ENCODE results near the gene DNAH2. TPM values are rescaled to one million over a fixed set of nuclear protein-coding genes. Genes with fewer than 3 reads are reported as not detected.

Gene DNAH2
- total and polyA plus RNA-seq, 2 of the 8 experiments (the other 6 are each of a cell fraction or from before 2014, with no cell fraction given) = 0.13 to 0.18 TPM

- Histone ChIP-seq H4K8ac (ENCODE audit: extremely low read depth, insufficient read depth, low read length) (no peak overlapping the region), H3K18ac (ENCODE audit: extremely low read depth, low read length) (no peak overlapping the region), H2BK20ac (ENCODE audit: low read length) (no peak overlapping the region), H3K23me2 (ENCODE audit: low read depth, low read length) (no peaks in the 10 kb centered on the region), H3K9ac (replicated peaks in 1 of 4; ENCODE audit: extremely low read depth in 1 of 4, low read depth in 3 of 4, low read length in 3 of 4) (no peak overlapping the region), H2AK5ac (ENCODE audit: low read depth, low read length) (no peak overlapping the region), H4K20me1 (replicated peaks in 1 of 2; ENCODE audit: control insufficient read depth in 1 of 2, insufficient read depth in 2 of 2, low read length in 2 of 2) (no peaks in the 10 kb centered on the region), H3K79me1 (ENCODE audit: low read depth, low read length) (no peaks in the 10 kb centered on the region), H3K14ac (ENCODE audit: insufficient read length) (no peak overlapping the region), H2BK5ac (ENCODE audit: low read depth, low read length) (no peak overlapping the region), H4K5ac (ENCODE audit: insufficient read length, low read depth, low read length) (no peak overlapping the region), H3K4me3 (ENCODE audit: extremely low read depth in 1 of 4, insufficient read depth in 2 of 4, low read depth in 3 of 4, low read length in 4 of 4) (no peak overlapping the region), H2BK120ac (replicated peaks; ENCODE audit: low read depth, low read length) (no peak overlapping the region), H3K56ac (replicated peaks; ENCODE audit: insufficient read length, low read depth, low read length) (no peak overlapping the region), H2BK12ac (ENCODE audit: low read depth, low read length) (no peak overlapping the region), H2BK15ac (ENCODE audit: low read length) (no peak overlapping the region), H3K27ac (ENCODE audit: low read depth, low read length) (no peak overlapping the region), H3K4me2 (ENCODE audit: insufficient read depth in 1 of 2, low read depth in 2 of 2, low read length in 2 of 2) (no peak overlapping the region), H3K9me3 (ENCODE audit: insufficient read depth in 2 of 2, low read depth in 1 of 2, low read length in 1 of 2) (no peaks in the 10 kb centered on the region), H3K4ac (replicated peaks; ENCODE audit: insufficient read length, low read depth, low read length) (no peak overlapping the region), H4K91ac (replicated peaks; ENCODE audit: insufficient read length, low read length) (no peak overlapping the region), H3K27me3 (replicated peaks in 1 of 4; ENCODE audit: control insufficient read depth in 3 of 4, extremely low read depth in 1 of 4, insufficient read depth in 3 of 4, low read length in 3 of 4) (peaks cover 0 to 15% (median 10%) of the 10 kb centered on the region in 4 experiments; a peak in 6 of 7 replicates), H3K23ac (ENCODE audit: insufficient read length) (no peak overlapping the region), H3K4me1 (replicated peaks in 1 of 4; ENCODE audit: control insufficient read depth in 3 of 4, insufficient read depth in 4 of 4, low read length in 3 of 4) (peaks cover 0 to 7% (median 5%) of the 10 kb centered on the region in 4 experiments; a peak in 5 of 7 replicates), H2AFZ (ENCODE audit: low read length) (no peak overlapping the region), H3K36me3 (ENCODE audit: control insufficient read depth in 2 of 4, insufficient read depth in 4 of 4, low read length in 3 of 4) (no peaks in the 10 kb centered on the region), H3K79me2 (ENCODE audit: control insufficient read depth in 1 of 2, insufficient read depth in 2 of 2, low read length in 2 of 2) (no peaks in the 10 kb centered on the region)
- FAIRE-seq = no peak
- no peak for DNase-seq (ENCODE audit: low read depth in 1 of 2, low spot score in 2 of 2)
- CTCF ChIA-PET (ENCODE audit: partially characterized antibody) = interaction anchor here (0.6 to 8.9 kb wide), 19 partner anchors 9 to 166 kb away, joined by 3 to 71 read pairs (median 4); partner anchors contain the start of gene KDM6B
- POLR2A ChIA-PET (ENCODE audit: partially characterized antibody) = interaction anchor here (1.0 kb wide), 1 partner anchor 15 kb away, joined by 3 read pairs; no protein-coding TSS in a partner anchor
- TF ChIP-seq CEBPB (IDR thresholded peaks at IDR 0.05; ENCODE audit: low read depth, low read length) = no peak
- no peak for TF ChIP-seq SIRT6 (IDR thresholded peaks at IDR 0.05; ENCODE audit: low read length)
- no peak for TF ChIP-seq CREB1 (IDR thresholded peaks at IDR 0.05)
- TF ChIP-seq ATF3 (IDR thresholded peaks at IDR 0.05; ENCODE audit: insufficient read depth, low read depth, low read length) = no peak
- TF ChIP-seq MAX (IDR thresholded peaks at IDR 0.05) = no peak
- no peak for TF ChIP-seq JUND (IDR thresholded peaks at IDR 0.05; ENCODE audit: low read length)
- 82% methylated on average over 13 of the region's 14 CpGs; no CpG with 5 or more reads in 1 of the 2 experiments for WGBS, 2 experiments (ENCODE audit: extremely low coverage in 1 of 2, insufficient coverage in 1 of 2, insufficient read length in 1 of 2, insufficient replicate concordance in 2 of 2, low coverage in 1 of 2, low lambda C conversion rate in 2 of 2, missing lambda C conversion rate in 1 of 2)
Measured at GRCh38 chr17:7822126-7822525, 104.6 kb downstream of the DNAH2 start.
